GM12872 (cell line): Measurements from ENCODE around the gene TNFSF8.

Source experiments
- TF ChIP-seq, protein P1 (sequence below): IDR thresholded peaks from 3 replicates; pipeline ENCODE4 v1.5.1; 2011; ENCODE audit warnings: low read depth, mild to moderate bottlenecking, low read length, moderate library complexity; ENCODE audit not compliant: insufficient read depth

Gene TNFSF8, protein sequence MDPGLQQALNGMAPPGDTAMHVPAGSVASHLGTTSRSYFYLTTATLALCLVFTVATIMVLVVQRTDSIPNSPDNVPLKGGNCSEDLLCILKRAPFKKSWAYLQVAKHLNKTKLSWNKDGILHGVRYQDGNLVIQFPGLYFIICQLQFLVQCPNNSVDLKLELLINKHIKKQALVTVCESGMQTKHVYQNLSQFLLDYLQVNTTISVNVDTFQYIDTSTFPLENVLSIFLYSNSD

DNA sequence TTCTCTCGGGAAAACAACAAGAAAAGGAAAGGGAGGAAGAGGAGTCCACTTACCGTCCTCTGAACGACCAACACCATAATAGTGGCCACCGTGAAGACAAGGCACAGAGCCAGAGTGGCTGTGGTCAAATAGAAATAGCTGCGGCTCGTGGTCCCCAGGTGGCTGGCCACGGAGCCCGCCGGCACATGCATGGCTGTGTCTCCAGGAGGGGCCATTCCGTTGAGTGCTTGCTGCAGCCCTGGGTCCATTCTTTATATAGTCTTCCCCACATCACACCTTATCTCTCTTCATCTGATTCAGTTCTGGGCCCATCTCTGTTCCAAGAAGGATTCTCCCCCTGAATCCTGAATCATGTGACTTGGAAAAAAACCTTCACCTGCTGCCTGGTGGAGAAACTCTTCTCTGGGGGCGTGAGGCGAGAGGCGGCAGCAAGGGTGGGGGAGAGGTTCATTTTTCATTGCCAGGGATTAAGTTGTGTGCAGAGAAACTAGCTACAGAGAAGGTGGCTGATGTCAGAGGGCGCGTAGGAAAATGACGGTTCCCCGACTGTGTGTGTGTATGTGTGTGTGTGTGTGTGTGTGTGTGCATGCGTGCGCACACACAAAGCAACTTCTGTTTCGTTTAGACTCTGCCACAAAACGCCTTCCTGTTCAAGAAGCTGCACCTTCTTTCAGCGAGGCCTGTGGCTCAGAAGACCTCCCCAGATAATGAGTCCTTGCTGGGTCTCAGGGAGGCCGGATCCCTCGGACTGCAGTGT is at the start of gene TNFSF8:
Gene TNFSF8, minus strand, starts transcription at position 536 of the 757 bp plus-strand sequence. Its CDS starts 288 bp downstream, at position 248.
- TF ChIP-seq, protein P1, sequence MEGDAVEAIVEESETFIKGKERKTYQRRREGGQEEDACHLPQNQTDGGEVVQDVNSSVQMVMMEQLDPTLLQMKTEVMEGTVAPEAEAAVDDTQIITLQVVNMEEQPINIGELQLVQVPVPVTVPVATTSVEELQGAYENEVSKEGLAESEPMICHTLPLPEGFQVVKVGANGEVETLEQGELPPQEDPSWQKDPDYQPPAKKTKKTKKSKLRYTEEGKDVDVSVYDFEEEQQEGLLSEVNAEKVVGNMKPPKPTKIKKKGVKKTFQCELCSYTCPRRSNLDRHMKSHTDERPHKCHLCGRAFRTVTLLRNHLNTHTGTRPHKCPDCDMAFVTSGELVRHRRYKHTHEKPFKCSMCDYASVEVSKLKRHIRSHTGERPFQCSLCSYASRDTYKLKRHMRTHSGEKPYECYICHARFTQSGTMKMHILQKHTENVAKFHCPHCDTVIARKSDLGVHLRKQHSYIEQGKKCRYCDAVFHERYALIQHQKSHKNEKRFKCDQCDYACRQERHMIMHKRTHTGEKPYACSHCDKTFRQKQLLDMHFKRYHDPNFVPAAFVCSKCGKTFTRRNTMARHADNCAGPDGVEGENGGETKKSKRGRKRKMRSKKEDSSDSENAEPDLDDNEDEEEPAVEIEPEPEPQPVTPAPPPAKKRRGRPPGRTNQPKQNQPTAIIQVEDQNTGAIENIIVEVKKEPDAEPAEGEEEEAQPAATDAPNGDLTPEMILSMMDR = no peak

DNA sequence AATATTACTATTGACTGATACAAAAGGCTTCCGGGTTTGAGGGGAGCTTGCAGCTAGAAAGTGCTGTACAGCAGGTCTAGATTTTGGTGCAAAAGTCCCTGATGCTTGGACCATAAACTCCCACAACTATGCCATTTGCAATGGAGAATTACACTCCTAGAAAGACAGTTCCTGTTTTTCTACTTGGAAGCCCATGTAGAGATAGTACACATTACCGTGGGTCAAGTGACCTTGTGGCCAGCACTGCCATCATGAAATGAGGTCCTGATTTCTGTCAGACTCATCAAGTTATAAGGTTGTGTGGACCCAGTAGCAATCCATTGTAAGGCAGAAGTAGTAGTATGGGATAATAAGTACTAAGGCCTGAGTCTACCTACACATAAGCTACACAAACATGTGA is 42.8 kb upstream of the TNFSF8 start:
- TF ChIP-seq, protein P1 = no peak

DNA sequence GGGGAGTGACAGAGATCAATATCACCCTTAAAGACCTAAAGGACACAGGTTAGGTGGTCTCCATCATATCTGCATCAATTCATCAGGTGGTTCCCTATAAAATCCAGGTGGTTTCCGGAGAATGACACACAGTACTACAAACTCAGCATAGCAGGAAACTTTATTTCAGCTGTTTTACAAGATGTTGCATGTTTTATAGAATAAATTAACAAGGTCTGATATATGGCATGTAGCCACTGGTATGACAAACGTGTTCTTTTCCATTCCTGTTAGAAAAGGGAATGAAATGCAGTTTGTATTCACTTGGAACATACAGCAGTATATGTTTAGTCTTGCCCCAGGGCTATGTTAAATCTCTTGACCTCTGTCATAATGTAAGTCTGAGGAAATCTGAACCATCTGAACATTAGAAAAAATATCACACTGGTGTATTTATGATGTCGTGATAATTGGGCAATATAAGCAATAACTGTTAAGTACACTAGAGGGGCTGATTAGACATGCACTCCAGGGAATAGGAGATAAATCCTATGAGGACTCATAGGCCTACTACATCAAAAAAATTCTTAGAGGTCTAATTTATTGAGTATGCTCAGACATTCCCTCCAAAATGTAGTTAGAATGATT is 42.2 kb upstream of the TNFSF8 start:
- TF ChIP-seq, protein P1 = no peak

DNA sequence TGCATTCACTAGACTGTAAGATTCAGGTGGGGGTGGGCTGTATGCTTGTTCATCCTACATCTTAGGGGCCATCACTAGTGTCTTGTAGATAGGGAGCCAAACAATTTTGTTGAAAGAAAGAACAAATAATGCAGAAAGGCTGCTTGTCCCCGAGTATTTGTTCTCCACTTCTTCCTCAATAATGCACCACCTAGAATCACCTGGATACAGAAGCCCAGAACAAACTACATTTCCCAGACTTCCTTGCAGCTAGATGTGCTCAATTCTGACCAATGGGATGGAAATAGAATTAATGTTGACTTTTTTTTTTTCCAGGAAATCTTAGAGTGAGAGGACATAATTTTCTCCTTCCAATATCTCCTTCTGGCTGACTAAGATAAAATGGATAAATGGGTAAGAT is 38.9 kb upstream of the TNFSF8 start:
- TF ChIP-seq, protein P1 = no peak

DNA sequence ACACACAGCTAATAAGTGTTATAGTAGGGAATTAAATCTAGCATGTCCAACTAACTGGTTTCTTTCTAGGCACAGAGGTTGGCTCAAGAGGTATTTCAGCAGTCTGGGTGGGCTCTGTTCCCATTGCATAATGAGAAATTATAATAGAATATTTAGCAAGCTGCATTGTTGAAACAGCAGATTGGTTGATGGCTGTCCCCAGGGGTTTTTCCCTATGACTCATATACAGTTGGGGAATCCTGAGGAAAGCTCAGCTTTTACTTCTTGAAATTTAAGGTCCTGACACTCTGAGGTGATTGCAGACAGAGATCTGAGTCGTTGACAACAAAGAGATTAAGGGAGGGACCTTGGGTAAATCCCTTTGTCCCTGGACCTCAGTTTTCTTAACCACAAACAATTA is 38.3 kb upstream of the TNFSF8 start:
- TF ChIP-seq, protein P1 = no peak

DNA sequence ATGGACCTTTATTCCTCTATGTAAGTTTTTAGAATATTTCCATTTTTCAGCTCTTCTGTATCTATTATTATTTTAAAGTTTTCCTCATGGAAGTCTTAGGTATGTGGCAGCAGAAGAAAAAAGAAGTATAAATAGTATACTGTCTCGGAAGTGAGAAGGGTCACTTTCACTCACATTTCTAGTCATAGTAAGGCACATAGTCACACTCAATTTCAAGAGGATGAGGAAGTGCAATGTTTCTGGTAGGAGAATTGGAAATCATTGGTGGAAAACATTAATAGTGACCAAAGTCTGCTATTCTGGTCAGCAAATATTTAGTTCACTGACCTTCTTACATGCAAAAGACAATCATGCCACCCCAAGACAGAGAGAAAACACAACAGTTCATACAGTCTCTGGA is 35.2 kb upstream of the TNFSF8 start:
- TF ChIP-seq, protein P1 = no peak

DNA sequence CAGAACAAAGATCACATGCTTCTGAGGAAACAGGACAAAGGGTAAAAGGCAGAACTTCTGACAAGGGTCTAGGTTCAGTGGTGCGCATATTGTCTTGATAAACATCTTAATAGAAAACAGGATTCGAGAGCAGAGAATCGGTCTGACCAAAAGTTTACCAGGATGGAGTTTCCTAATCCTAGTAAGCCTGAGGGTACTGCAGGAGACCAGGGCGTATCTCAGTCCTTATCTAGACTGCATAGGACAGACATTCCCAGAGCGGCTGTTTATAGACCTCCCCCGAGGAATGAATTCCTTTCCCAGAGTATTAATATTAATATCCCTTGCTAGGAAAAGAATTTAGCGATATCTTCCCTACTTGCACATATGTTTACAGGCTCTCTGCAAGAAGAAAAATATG is 32.4 kb upstream of the TNFSF8 start:
- TF ChIP-seq, protein P1 = no peak
